ENCODE measurements around the gene DDX20. TPM values are rescaled to one million over a fixed set of nuclear protein-coding genes. Genes with fewer than 3 reads are reported as not detected.
"Not testable (repeated sequence)": the region's sequence is repeated elsewhere in the genome, so short reads cannot be mapped to it uniquely, and the experiment has no call there.

Gene DDX20
- total RNA-seq, 3 donors from 2014 or later = 14.1 to 28.0 (median 25.9) TPM

DNA sequence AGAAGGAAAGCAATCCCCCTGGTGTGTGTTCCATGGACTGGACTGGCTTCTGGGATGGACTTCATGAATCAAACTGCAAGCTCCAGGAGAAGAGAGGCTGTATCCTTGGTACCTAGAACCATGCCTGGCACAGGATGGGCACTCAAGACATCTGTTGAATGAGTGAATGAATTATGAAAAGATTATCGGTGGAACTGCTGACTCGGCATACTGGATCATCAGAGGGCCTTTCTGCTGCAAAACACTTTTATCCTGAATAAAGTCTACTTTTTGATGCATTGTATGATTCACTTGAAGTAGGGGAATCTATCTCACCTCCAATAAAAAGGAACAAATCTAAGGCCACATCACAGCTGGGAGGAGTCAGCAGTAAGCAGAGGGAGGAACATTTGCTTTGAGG lies 42.9 kb downstream of the DDX20 start:
- no peak overlapping the region for H3K4me3 ChIP-seq
- no peaks in the 10 kb centered on the region for H3K4me1 ChIP-seq
- no peaks in the 10 kb centered on the region for H3K9me3 ChIP-seq
- intact Hi-C loops (cut with DNase I; ENCODE audit: low total_unique reads) = no loop called here
- no peak for DNase-seq (ENCODE audit: low spot score in 2 of 2)
- no peaks in the 10 kb centered on the region for H3K27me3 ChIP-seq
- H3K27ac ChIP-seq = no peak overlapping the region
- no peaks in the 10 kb centered on the region for H3K36me3 ChIP-seq
- TF ChIP-seq POLR2A (IDR thresholded peaks at IDR 0.05) (no peak), POLR2AphosphoS5 (IDR thresholded peaks at IDR 0.05) (no peak), CTCF (IDR thresholded peaks at IDR 0.05) (no peak)

DNA sequence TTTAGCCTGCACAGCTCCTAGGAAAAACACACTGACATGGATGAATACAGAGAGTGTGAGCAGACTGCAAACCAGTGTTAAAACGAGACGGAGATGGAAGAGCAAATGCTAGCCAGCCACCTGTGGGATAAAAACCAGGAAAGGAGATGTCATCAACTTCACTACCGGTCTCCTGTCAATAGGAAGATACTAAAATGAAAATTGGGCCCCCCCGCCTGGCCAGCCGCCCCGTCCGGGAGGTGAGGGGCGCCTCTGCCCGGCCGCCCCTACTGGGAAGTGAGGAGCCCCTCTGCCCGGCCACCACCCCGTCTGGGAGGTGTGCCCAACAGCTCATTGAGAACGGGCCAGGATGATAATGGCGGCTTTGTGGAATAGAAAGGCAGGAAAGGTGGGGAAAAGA lies 44.0 kb downstream of the DDX20 start:
- H3K27me3 ChIP-seq; H3K36me3 ChIP-seq; H3K9me3 ChIP-seq; DNase-seq (ENCODE audit: low spot score in 2 of 2); H3K4me3 ChIP-seq; H3K4me1 ChIP-seq; intact Hi-C loops (cut with DNase I; ENCODE audit: low total_unique reads); H3K27ac ChIP-seq: not testable (repeated sequence)

DNA sequence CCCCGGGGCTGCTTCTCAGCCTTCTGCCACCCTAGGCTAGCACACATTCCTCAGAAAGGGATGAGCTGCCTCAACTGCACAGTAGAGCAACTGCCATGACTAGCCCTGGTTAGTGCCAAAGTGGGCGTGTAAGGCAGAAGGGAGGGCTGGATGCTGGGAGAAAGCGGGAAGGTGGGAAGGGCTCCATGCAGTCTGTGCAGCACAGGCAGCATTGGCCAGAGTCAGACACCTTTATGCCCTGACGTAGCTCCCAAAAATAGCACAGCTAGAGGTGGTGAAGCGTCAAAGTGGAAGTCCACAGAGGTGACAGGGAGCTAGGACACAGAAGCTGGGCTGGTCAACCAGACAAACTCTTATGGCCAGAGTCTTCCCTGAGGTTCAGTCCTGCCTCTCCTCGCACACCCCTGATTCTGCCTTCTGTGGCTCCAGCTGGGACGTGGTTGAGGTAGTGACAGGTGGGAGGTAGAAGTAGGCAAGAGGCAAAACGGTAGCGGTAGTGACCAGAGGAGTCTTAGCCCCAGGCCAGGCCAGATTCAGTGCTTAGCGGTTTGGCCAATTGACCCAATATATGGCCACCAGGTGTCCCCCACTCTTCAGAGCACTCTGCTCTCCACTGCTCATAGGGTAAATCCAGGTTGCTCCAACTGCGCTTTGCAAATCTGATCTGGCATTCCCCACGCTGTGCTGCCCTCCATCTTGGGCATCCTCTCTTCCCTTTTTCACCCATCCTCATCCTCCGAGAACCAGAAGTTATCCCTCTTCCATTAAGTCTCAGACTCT lies 45.6 kb downstream of the DDX20 start:
- Histone ChIP-seq H3K36me3 (no peaks in the 10 kb centered on the region), H3K27ac (no peak overlapping the region), H3K27me3 (no peaks in the 10 kb centered on the region), H3K4me1 (no peaks in the 10 kb centered on the region), H3K4me3 (no peak overlapping the region), H3K9me3 (no peaks in the 10 kb centered on the region)
- intact Hi-C loops (cut with DNase I; ENCODE audit: low total_unique reads) = no loop called here
- no peak for DNase-seq (ENCODE audit: low spot score in 2 of 2)
- TF ChIP-seq CTCF (IDR thresholded peaks at IDR 0.05) = no peak
- no peak for TF ChIP-seq POLR2AphosphoS5 (IDR thresholded peaks at IDR 0.05)
- TF ChIP-seq POLR2A (IDR thresholded peaks at IDR 0.05) = no peak

GRCh38 chr1:111802110-111802509 lies 46.4 kb downstream of the DDX20 start:
- Histone ChIP-seq H3K4me3 (no peak overlapping the region), H3K27me3 (no peaks in the 10 kb centered on the region), H3K27ac (no peak overlapping the region), H3K9me3 (no peaks in the 10 kb centered on the region), H3K36me3 (no peaks in the 10 kb centered on the region), H3K4me1 (no peaks in the 10 kb centered on the region)
- DNase-seq (ENCODE audit: low spot score in 2 of 2) = no peak
- no peak for TF ChIP-seq POLR2AphosphoS5 (IDR thresholded peaks at IDR 0.05)
- no peak for TF ChIP-seq CTCF (IDR thresholded peaks at IDR 0.05)
- TF ChIP-seq POLR2A (IDR thresholded peaks at IDR 0.05) = no peak
- intact Hi-C loops (cut with DNase I; ENCODE audit: low total_unique reads) = no loop called here

- no peaks in the 10 kb centered on the region for H3K36me3 ChIP-seq
- no peaks in the 10 kb centered on the region for H3K27me3 ChIP-seq
- no peak for DNase-seq (ENCODE audit: low spot score in 2 of 2)
- no peak overlapping the region for H3K27ac ChIP-seq
- intact Hi-C loops (cut with DNase I; ENCODE audit: low total_unique reads) = no loop called here
- H3K4me1 ChIP-seq = no peaks in the 10 kb centered on the region
- H3K4me3 ChIP-seq = no peak overlapping the region
- no peak for TF ChIP-seq POLR2A (IDR thresholded peaks at IDR 0.05)
- TF ChIP-seq POLR2AphosphoS5 (IDR thresholded peaks at IDR 0.05) = no peak
- no peak for TF ChIP-seq CTCF (IDR thresholded peaks at IDR 0.05)
- H3K9me3 ChIP-seq = no peaks in the 10 kb centered on the region
Observed at GRCh38 chr1:111802984-111803383, 47.3 kb downstream of the DDX20 start.
